Cardiac fibroblast (primary cell): ENCODE results near the gene CLDN19.
"Not testable (repeated sequence)": the region's sequence is repeated elsewhere in the genome, so short reads cannot be mapped to it uniquely, and the experiment has no call there.

Experiments
- DNase-seq, 2 donors: peaks; one replicate each; pipeline versions ENCODE4 v3.0.0 to v3.0.0-alpha.2; 2010; ENCODE audit warnings: low read depth in 2 of 2
- H3K4me3 ChIP-seq, 2 donors: replicated peaks in 1 of 2; 1 replicate in 1 of 2; 2 replicates in 1 of 2; pipeline ENCODE4 v1.5.1; 2011; ENCODE audit warnings: low read depth in 2 of 2, low read length in 2 of 2, mild to moderate bottlenecking in 2 of 2, moderate library complexity in 1 of 2
- TF ChIP-seq, protein P1 (sequence below): IDR thresholded peaks from one replicate; pipeline ENCODE4 v1.5.1; 2011; ENCODE audit warnings: low read depth, mild to moderate bottlenecking, low read length, inconsistent platforms

The CLDN19 gene

GRCh38 chr1:42752284-42752683, 12.2 kb upstream of the CLDN19 start:
- H3K4me3 ChIP-seq = no peak overlapping the region
- TF ChIP-seq, protein P1, sequence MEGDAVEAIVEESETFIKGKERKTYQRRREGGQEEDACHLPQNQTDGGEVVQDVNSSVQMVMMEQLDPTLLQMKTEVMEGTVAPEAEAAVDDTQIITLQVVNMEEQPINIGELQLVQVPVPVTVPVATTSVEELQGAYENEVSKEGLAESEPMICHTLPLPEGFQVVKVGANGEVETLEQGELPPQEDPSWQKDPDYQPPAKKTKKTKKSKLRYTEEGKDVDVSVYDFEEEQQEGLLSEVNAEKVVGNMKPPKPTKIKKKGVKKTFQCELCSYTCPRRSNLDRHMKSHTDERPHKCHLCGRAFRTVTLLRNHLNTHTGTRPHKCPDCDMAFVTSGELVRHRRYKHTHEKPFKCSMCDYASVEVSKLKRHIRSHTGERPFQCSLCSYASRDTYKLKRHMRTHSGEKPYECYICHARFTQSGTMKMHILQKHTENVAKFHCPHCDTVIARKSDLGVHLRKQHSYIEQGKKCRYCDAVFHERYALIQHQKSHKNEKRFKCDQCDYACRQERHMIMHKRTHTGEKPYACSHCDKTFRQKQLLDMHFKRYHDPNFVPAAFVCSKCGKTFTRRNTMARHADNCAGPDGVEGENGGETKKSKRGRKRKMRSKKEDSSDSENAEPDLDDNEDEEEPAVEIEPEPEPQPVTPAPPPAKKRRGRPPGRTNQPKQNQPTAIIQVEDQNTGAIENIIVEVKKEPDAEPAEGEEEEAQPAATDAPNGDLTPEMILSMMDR = no peak
- DNase-seq = no peak

- DNase-seq, H3K4me3 ChIP-seq: not testable (repeated sequence)
Observed at GRCh38 chr1:42751511-42752070, 11.6 kb upstream of the CLDN19 start.

- no peak for DNase-seq
- TF ChIP-seq, protein P1 = no peak
- no peak overlapping the region for H3K4me3 ChIP-seq
Observed at GRCh38 chr1:42750041-42750440, 10.0 kb upstream of the CLDN19 start.

GRCh38 chr1:42748461-42749410, 8.7 kb upstream of the CLDN19 start:
- TF ChIP-seq, protein P1 = no peak
- no peak for DNase-seq
- no peak overlapping the region for H3K4me3 ChIP-seq

GRCh38 chr1:42748021-42748420, 8.0 kb upstream of the CLDN19 start:
- TF ChIP-seq, protein P1 = no peak
- no peak overlapping the region for H3K4me3 ChIP-seq
- DNase-seq = no peak

DNA sequence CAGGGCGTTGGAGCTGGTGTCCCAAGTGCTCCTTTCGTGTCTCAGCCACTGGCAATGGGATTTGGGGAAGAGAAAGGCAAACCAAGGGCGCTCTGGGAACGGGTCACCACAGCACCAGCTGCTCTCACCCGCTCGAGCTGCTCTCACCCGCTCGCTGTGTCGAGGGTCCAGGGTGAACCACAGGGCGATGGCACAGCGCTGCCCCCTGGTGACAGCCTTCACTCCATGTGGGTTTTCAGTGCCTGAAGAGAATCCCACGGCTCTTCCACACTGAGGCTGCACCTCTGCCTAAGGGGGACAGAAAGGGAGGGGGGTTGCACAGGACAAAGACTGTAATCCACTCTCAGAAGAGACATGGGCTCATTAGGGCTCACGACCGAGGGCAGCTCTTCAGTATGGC, 7.1 kb upstream of the CLDN19 start:
- H3K4me3 ChIP-seq = no peak overlapping the region
- peak; percentile 15 to 23 for DNase-seq
- TF ChIP-seq, protein P1 = peak; percentile 63

- H3K4me3 ChIP-seq = no peak overlapping the region
- no peak for DNase-seq
- TF ChIP-seq, protein P1 = no peak
Observed at GRCh38 chr1:42746436-42747105, 6.5 kb upstream of the CLDN19 start.
